ENCODE results near the gene SMC1B. TPM values are rescaled to one million over a fixed set of nuclear protein-coding genes. Genes with fewer than 3 reads are reported as not detected.

Gene SMC1B
- polyA plus RNA-seq, 2 of the 4 experiments (the other 2 are of a cell fraction) = 0.03 TPM; not detected in 1

- no peak overlapping the region for H3K4me3 ChIP-seq
- ATAC-seq = peak; percentile 90 to 97
- peak overlapping the region; percentile 58 to 81 for H3K27ac ChIP-seq
- ChIA-PET POLR2A (no interaction called here), CTCF (interaction anchor here (0.9 to 2.2 kb wide), 3 partner anchors 118 to 165 kb away, joined by 3 to 11 read pairs (median 4); no protein-coding TSS in a partner anchor)
- peak overlapping the region; percentile 26; the same call in 2 of the 3 replicates for H3K4me2 ChIP-seq
- no peaks in the 10 kb centered on the region for H3K9me3 ChIP-seq
- peak; percentile 68 to 84 for DNase-seq (ENCODE audit: low read depth in 1 of 2, low spot score in 1 of 2)
- WGBS (ENCODE audit: missing lambda C conversion rate) = 12% methylated on average over 18 of the region's 20 CpGs
- no peak for TF ChIP-seq MAZ (IDR thresholded peaks at IDR 0.05; ENCODE audit: borderline replicate concordance, low read depth, low read length)
- no peak for TF ChIP-seq NR3C1 (IDR thresholded peaks at IDR 0.05)
- TF ChIP-seq RAD21 (conservative IDR thresholded peaks at IDR 0.05 in 1 of 2, IDR thresholded peaks at IDR 0.05 in 1 of 2) = peak; percentile 73 to 78
- no peak for TF ChIP-seq ZNF302 (CRISPR knock-in tag; IDR thresholded peaks at IDR 0.05)
- TF ChIP-seq SMC3 (IDR thresholded peaks at IDR 0.05) = peak; percentile 88
- TF ChIP-seq CTCF (IDR thresholded peaks at IDR 0.05) = peak; percentile 82
- TF ChIP-seq HMGXB4 (CRISPR knock-in tag; IDR thresholded peaks at IDR 0.05; ENCODE audit: borderline replicate concordance) = no peak
- TF ChIP-seq MAFK (IDR thresholded peaks at IDR 0.05; ENCODE audit: partially characterized antibody) = no peak
- peak; percentile 75 for TF ChIP-seq MAX (IDR thresholded peaks at IDR 0.05)
- no peak for TF ChIP-seq RCOR1 (IDR thresholded peaks at IDR 0.05; ENCODE audit: low read depth, low read length)
- TF ChIP-seq GATA3 (IDR thresholded peaks at IDR 0.05; ENCODE audit: borderline replicate concordance) = no peak
- no peak for TF ChIP-seq ZFP36 (IDR thresholded peaks at IDR 0.05; ENCODE audit: borderline replicate concordance, partially characterized antibody)
- FAIRE-seq = no peak
- peaks cover 9% of the 10 kb centered on the region for H3K4me1 ChIP-seq
Measured at GRCh38 chr22:45435544-45436139, 22.2 kb upstream of the SMC1B start.

- H3K4me1 ChIP-seq = peaks cover 9% of the 10 kb centered on the region
- no peak for ATAC-seq
- ChIA-PET POLR2A (no interaction called here), CTCF (interaction anchor here (0.7 to 1.2 kb wide), 3 partner anchors 13 to 166 kb away, joined by 3 to 4 read pairs (median 3); no protein-coding TSS in a partner anchor)
- H3K9me3 ChIP-seq = no peaks in the 10 kb centered on the region
- H3K27ac ChIP-seq = peak overlapping the region in 1 of 2 experiments; percentile 81; a peak in 2 of 6 replicates
- FAIRE-seq = no peak
- TF ChIP-seq CHD4 (IDR thresholded peaks at IDR 0.05; ENCODE audit: borderline replicate concordance) (no peak), JUN (IDR thresholded peaks at IDR 0.05) (no peak), HOXA7 (CRISPR knock-in tag; IDR thresholded peaks at IDR 0.05) (no peak), JUNB (IDR thresholded peaks at IDR 0.05) (no peak), CEBPB (IDR thresholded peaks at IDR 0.05) (no peak), ZNF302 (CRISPR knock-in tag; IDR thresholded peaks at IDR 0.05) (no peak), HOXB5 (CRISPR knock-in tag; IDR thresholded peaks at IDR 0.05) (no peak), CBX2 (IDR thresholded peaks at IDR 0.05; ENCODE audit: borderline replicate concordance, low read depth) (no peak), SREBF2 (IDR thresholded peaks at IDR 0.05) (no peak), E2F6 (IDR thresholded peaks at IDR 0.05; ENCODE audit: borderline replicate concordance, low read depth) (no peak), RARB (CRISPR knock-in tag; IDR thresholded peaks at IDR 0.05) (no peak), HMGXB4 (CRISPR knock-in tag; IDR thresholded peaks at IDR 0.05; ENCODE audit: borderline replicate concordance) (no peak), NR3C1 (IDR thresholded peaks at IDR 0.05) (no peak), ESRRA (IDR thresholded peaks at IDR 0.05; ENCODE audit: borderline replicate concordance, low read length) (no peak), SMC3 (IDR thresholded peaks at IDR 0.05) (no peak), HOXB13 (CRISPR knock-in tag; IDR thresholded peaks at IDR 0.05; ENCODE audit: low read depth) (no peak)
- WGBS (ENCODE audit: missing lambda C conversion rate) = 79% methylated on average over 6 of the region's 6 CpGs
- DNase-seq (ENCODE audit: low read depth in 1 of 2, low spot score in 1 of 2) = no peak
- H3K4me2 ChIP-seq = no peak overlapping the region
- no peak overlapping the region for H3K4me3 ChIP-seq
Measured at GRCh38 chr22:45434981-45435380, 21.6 kb upstream of the SMC1B start.

Measured in A549 (cell line).